ENCODE data around the gene CXCR4.
"Not testable (repeated sequence)": the region's sequence is repeated elsewhere in the genome, so short reads cannot be mapped to it uniquely, and the experiment has no call there.

Gene CXCR4

GRCh38 chr2:136115183-136115761 is 2.7 kb downstream of the CXCR4 start:
- DNase-seq (ENCODE audit: low read depth) = no peak

GRCh38 chr2:136114382-136114781 is 3.6 kb downstream of the CXCR4 start:
- DNase-seq (ENCODE audit: low read depth) = no peak

- DNase-seq (ENCODE audit: low read depth) = no peak
These were observed 4.6 kb downstream of the CXCR4 start for GRCh38 chr2:136113209-136113971.

GRCh38 chr2:136112317-136113208 is 5.4 kb downstream of the CXCR4 start:
- no peak for DNase-seq (ENCODE audit: low read depth)

DNA sequence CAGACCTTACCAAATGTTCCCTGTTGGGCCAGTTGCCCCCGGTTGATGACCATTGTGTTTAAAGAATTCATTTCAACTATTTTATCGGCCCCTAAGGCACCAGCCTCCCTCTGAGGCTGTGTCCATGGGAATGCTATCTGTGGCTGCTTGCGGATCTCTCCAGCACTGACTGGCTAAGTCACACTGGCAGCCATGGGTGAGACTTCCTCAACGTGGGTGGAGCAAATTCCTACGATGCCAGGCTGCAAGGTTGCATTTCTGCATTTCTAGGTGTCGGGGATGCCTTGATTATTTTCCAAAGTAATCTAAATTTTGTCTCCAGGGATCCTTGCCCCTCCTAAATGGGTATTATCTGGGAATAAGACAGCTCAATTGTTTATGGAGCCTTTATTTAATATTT is 6.2 kb downstream of the CXCR4 start:
- no peak for DNase-seq (ENCODE audit: low read depth)

GRCh38 chr2:136110526-136110925 is 7.4 kb downstream of the CXCR4 start:
- DNase-seq (ENCODE audit: low read depth) = no peak

- DNase-seq (ENCODE audit: low read depth) = no peak
These were observed 9.5 kb downstream of the CXCR4 start for GRCh38 chr2:136108463-136108862.

- no peak for DNase-seq (ENCODE audit: low read depth)
These were observed 10.6 kb downstream of the CXCR4 start for GRCh38 chr2:136107051-136108033.

- no peak for DNase-seq (ENCODE audit: low read depth)
These were observed 11.4 kb downstream of the CXCR4 start for GRCh38 chr2:136106505-136106904.

- DNase-seq (ENCODE audit: low read depth) = no peak
These were observed 13.0 kb downstream of the CXCR4 start for GRCh38 chr2:136104977-136105376.

GRCh38 chr2:136101042-136101441 is 16.9 kb downstream of the CXCR4 start:
- DNase-seq (ENCODE audit: low read depth) = no peak

- no peak for DNase-seq (ENCODE audit: low read depth)
These were observed 19.5 kb downstream of the CXCR4 start for GRCh38 chr2:136098441-136098840.

GRCh38 chr2:136093583-136093982 is 24.4 kb downstream of the CXCR4 start:
- DNase-seq (ENCODE audit: low read depth) = no peak

GRCh38 chr2:136091899-136092298 is 26.1 kb downstream of the CXCR4 start:
- no peak for DNase-seq (ENCODE audit: low read depth)

DNA sequence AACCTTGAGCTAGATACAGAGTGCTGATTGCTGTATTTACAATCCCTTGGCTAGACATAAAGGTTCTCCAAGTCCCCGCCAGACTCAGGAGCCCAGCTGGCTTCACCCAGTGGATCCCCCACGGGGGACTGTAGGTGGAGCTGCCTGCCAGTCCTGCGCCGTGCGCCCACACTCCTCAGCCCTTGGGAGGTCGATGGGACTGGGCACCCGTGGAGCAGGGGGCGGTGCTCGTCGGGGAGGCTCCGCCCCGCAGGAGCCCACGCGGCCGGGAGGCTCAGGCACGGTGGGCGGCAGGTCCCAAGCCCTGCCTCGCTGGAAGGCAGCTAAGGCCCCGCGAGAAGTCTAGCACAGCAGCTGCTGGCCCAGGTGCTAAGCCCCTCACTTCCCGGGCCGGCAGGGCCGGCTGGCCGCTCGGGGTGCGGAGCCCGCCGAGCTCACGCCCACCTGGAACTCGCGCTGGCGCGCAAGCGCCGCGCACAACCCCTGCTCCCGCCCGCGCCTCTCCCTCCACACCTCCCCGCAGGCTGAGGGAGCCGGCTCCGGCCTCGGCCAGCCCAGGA is 30.0 kb downstream of the CXCR4 start:
- not testable (repeated sequence) for DNase-seq (ENCODE audit: low read depth)

DNA sequence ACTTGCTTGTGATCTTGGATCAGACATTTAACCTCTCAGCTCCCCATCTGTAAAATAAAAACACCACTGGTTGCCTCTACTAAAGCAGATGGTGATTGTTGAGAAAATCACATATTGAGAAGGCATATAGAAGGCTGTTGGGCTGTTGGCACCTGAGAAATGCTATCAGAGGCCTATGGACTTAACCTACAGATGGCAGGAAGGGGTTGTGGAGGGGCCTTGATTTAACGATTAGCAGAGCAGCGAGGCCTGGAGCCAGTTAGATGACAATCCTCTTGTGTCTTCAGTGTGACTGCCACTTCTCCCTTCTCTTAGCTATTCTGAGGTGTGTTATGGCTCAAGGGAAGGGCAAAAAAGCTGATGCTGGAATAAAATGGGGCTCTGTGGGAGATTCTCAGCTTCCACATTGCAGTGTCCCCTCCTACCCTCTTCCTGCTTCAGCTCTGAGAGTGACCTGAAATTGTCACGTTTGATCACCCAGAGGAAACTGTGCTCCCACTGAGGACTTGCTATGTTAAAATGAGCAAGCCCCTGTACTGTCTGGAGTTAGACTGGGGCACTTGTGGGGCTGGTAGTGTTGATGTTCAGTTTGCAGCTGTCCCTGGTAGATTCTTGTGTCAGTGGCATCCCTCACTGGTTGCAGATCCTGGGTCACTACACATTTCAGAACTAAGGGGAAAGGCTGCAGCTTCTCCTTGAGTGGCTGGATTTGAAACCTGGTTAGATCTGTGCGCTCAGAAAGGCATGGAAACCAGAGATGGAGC is 31.5 kb downstream of the CXCR4 start:
- DNase-seq (ENCODE audit: low read depth) = no peak

GRCh38 chr2:136085453-136086209 is 32.3 kb downstream of the CXCR4 start:
- no peak for DNase-seq (ENCODE audit: low read depth)

DNA sequence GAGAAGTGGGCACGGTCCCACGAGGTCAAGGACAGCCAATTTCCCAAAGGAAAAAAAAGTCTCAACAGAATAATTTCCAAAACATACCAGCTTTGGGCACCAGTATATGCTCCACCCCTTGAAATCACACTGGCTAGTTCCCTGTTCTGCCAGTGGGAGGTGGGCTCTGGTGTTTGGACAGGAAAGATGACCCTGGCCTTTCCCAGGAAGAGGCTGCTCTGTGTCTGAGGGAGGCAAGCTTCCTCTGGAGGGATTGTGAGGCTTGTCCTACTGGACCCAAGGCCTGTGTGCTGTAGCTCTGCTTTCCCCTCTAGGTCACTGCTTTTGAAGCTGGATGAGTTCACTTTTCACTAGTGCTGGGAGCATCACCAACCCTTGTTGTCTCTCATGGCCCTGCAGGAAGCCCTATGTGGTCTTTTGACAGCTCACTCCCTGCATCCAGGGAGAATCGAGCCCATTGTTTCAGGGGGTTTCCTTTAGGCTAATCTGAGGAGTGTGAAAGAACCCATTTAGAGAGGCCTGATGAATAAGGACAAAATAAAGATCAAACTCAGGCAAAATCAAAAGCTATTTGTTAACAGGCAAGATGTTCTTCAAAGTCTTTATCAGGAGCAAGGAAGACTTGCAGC is 36.3 kb downstream of the CXCR4 start:
- DNase-seq (ENCODE audit: low read depth) = no peak

DNA sequence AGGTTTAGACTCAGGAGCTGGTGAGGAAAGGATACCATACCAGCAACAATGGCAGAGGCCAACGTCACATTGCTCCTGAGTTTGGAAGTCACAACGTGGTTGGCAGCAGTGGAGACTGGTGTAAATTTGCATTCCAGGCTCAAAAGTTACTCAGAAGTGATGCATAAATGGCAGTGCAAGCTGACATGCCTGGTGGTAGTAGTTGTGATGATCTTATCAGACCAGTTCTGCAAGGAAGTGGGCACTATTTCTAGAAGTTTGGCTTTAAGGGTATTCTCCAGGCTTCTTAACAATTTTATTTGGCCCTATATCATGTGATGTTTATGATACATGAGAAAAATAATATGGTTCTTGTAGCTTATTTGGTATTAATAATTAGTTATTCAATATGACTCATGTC is 37.8 kb downstream of the CXCR4 start:
- DNase-seq (ENCODE audit: low read depth) = no peak
